GM20000 (cell line): ENCODE data around the gene SLC44A5.
"Not testable (repeated sequence)": the region's sequence is repeated elsewhere in the genome, so short reads cannot be mapped to it uniquely, and the experiment has no call there.

Experiments used
- DNase-seq: peaks from one replicate; pipeline ENCODE4 v3.0.0; 2012; ENCODE audit warnings: low spot score
- TF ChIP-seq, protein P1 (sequence below): IDR thresholded peaks from 2 replicates; pipeline ENCODE4 v1.5.1; 2012; ENCODE audit warnings: mild to moderate bottlenecking, control low read depth; ENCODE audit errors: extremely low read depth, missing control alignments

Gene SLC44A5

DNA sequence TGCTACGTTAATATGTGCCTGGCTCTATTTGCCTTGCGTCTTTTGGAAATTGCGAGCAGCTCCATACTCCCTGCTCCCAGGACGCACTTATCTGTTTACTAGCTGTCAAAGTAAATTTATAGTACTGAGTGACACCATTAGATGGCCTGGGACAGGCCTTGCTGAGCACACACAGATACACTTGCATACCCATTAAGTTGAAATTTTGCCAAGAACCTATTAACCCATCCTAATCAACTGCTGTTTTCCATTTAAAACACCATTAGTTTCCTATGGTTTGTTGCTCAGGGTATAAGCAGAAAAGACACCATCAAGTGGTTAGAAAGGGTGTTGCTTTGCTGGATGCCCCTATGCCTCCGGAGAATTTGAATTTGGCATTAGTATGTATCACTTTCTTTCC lies 187.3 kb downstream of the SLC44A5 start:
- no peak for DNase-seq
- TF ChIP-seq, protein P1, sequence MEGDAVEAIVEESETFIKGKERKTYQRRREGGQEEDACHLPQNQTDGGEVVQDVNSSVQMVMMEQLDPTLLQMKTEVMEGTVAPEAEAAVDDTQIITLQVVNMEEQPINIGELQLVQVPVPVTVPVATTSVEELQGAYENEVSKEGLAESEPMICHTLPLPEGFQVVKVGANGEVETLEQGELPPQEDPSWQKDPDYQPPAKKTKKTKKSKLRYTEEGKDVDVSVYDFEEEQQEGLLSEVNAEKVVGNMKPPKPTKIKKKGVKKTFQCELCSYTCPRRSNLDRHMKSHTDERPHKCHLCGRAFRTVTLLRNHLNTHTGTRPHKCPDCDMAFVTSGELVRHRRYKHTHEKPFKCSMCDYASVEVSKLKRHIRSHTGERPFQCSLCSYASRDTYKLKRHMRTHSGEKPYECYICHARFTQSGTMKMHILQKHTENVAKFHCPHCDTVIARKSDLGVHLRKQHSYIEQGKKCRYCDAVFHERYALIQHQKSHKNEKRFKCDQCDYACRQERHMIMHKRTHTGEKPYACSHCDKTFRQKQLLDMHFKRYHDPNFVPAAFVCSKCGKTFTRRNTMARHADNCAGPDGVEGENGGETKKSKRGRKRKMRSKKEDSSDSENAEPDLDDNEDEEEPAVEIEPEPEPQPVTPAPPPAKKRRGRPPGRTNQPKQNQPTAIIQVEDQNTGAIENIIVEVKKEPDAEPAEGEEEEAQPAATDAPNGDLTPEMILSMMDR = no peak

DNA sequence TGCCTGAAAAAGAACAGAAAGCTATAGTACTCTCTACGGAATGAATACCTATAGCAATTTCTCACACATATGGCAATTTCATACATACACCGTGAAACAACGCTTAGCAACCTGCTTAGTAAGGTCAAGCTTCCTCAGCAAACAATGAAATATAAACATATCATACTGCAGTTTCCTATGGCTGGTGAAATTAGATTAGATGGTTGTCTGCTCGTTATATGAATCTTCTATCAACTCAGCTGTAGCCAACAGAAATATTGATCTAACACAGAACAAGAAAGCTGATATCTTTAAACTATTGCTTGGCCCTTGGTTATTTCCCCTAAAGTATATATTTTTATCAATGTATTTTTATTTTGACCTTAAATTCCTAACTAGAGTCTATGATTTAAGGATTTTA lies 187.8 kb downstream of the SLC44A5 start:
- TF ChIP-seq, protein P1 = no peak
- DNase-seq = no peak

DNA sequence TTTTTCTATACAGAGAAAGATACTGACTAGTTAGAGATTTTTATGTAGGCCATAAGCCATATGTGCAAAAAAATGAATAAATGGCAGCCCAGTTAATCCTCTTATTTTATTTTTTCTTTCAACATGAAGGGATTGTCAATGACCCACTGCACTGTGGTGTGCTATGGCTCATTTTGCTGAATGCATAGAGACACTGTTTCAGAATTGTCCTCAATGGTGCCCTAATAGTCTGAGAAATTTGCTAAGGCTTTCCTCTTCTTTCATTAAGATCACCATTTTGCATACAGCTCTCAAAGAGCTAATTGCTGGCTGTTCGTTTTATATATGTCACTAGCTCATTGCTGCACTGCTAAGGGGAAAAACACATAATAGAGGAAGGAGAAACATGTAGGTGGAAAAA lies 189.5 kb downstream of the SLC44A5 start:
- no peak for DNase-seq
- TF ChIP-seq, protein P1 = no peak

DNA sequence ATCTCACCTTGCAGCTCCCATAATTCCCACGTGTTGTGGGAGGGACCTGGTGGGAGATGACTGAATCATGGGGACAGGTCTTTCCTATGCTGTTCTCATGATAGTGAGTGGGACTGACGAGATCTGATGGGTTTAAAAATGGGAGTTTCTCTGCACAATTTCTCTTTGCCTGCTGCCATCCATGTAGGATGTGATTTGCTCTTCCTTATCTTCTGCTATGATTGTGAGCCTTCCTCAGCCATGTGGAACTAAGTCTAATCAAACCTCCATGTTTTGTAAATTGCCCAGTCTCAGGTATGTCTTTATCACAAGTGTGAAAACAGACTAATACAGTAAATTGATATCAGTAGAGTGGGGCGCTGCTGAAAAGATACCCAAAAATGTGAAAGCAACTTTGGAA lies 195.7 kb downstream of the SLC44A5 start:
- TF ChIP-seq, protein P1 = no peak
- DNase-seq = no peak

DNA sequence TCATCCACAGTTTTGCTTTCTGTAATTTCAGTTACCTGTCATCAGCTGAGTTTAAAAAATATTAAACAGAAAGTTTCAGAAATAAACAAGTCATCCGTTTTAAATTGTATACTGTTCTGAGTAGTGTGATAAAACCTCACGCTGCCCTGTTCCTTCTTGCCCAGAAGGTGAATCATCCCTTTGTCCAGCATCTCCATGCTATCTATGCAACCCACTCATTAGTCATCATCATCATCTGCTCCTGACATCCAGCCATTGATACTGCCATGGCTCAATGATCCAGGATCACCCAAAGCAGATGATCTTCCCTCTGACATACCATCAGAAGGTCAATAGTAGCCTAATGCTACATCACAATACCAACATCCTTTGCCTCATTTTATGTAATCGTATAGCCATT lies 198.3 kb downstream of the SLC44A5 start:
- DNase-seq = no peak
- TF ChIP-seq, protein P1 = no peak

DNA sequence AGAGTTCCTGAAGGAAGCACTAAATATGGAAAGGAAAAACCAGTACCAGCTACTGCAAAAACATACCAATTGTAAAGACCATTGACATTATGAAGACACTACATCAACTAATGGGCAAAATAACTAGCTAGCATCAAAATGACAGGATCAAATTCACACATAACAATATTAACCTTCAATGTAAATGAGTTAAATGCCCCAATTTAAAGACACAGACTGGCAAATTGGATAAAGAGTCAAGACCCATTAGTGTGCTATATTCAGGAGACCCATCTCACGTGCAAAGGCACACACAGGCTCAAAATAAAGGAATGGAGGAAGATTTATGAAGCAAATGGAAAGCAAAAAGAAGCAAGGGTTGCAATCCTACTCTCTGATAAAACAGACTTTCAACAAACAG lies 206.2 kb downstream of the SLC44A5 start:
- not testable (repeated sequence) for DNase-seq

DNA sequence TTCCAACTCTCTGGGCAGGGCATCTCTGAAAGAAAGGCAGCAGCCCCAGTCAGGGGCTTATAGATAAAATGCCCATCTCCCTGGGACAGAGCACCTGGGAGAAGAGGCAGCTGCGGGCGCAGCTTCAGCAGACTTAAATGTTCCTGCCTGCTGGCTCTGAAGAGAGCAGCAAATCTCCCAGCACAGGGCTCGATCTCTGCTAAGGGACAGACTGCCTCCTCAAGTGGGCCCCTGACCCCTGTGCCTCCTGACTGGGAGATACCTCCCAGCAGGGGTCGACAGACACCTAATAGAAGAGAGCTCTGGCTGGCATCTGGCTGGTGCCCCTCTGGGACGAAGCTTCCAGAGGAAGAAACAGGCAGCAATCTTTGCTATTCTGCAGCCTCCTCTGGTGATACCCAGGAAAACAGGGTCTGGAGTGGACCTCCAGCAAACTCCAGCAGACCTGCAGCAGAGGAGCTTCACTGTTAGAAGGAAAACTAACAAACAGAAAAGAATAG lies 207.7 kb downstream of the SLC44A5 start:
- DNase-seq = not testable (repeated sequence)

DNA sequence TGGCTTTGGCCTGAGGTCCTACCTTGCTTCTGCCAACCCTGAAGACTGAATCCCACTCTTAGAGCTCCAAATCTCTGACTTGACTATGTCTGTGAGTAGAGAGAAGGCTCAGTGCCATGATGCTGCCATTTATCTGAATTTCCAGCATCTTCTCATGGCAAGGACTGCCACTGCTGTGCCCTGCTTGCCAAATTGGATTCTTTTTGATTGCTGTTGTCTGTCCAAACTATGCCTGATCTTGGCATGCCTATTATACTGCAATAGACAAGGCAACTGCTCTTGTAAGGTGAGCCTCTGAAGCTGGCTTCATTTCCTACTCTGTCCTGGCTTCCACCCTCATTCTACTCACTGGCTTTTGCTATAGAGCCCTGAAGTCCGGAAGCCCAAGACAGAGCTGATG lies 210.2 kb downstream of the SLC44A5 start:
- no peak for DNase-seq
- TF ChIP-seq, protein P1 = no peak

DNA sequence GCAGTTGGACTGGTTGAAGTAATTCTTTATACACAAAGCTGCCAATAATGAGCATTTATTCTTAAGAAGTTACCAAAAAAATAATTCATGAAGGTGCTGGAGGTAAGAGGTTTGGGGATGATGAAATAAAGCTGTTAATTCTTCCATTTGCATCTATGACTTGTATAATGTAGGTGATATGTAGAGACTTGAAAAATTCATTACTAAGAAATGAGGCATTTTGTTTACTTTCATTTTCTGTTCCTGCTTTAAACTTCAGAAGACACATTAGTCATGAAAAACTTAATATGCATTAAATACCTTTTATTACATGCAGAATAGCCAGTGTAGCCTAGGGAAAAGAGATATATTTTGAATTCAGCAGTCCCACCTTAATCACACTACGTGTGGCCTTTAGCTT lies 214.2 kb downstream of the SLC44A5 start:
- TF ChIP-seq, protein P1 = no peak
- DNase-seq = no peak
